PC-3 (cell line): ENCODE measurements around the gene PLSCR3. TPM values are rescaled to one million over a fixed set of nuclear protein-coding genes. Genes with fewer than 3 reads are reported as not detected.
A peak's percentile ranks its signal among the peaks of the same experiment; 100 is the strongest.

Experiments used
- ATAC-seq: fragments of 200-7000 bp; cut with Tn5 transposase; 2 replicates; pipeline ENCODE4 v1.9.1; 2020; ENCODE audit warnings: mild to moderate bottlenecking, moderate library complexity
- BruUV-seq: library from RNA; stranded (reverse); fragments of 400-500 nt; replicated peaks from 2 replicates; lab custom pipeline; 2021; lab: Mats Ljungman, UMichigan
- CTCF ChIA-PET: fragments of 300-600 bp; sonication (Branson Sonifier 250); formaldehyde crosslinking; loops from one replicate; lab custom pipeline; 2022; ENCODE audit warnings: antibody characterized with exemption; lab: Charles Lee
- POLR2A ChIA-PET: fragments of 300-600 bp; sonication (Branson Sonifier 250); formaldehyde crosslinking; loops from one replicate; lab custom pipeline; 2022; ENCODE audit warnings: antibody characterized with exemption; ENCODE audit not compliant: unreplicated experiment; lab: Charles Lee
- DNase-seq: peaks from one replicate; pipeline ENCODE4 v3.0.0-alpha.2; 2015
- H2AFZ ChIP-seq: fragments of 300-600 bp; sonication (generic); 2 replicates; pipeline ENCODE4 v1.6.0; 2016; ENCODE audit warnings: antibody characterized with exemption, low read length
- H3F3A ChIP-seq: fragments of 300-600 bp; sonication (generic); one replicate; pipeline ENCODE4 v1.6.0; 2017; ENCODE audit warnings: antibody characterized with exemption, low read length, control low read depth, mild to moderate bottlenecking; ENCODE audit not compliant: unreplicated experiment
- H3K27ac ChIP-seq: fragments of 300-600 bp; sonication (generic); 2 replicates; pipeline ENCODE4 v1.5.1; 2016; ENCODE audit warnings: mild to moderate bottlenecking, low read length
- H3K27me3 ChIP-seq: fragments of 300-600 bp; sonication (generic); 2 replicates; pipeline ENCODE4 v1.6.1; 2016; ENCODE audit warnings: low read length, mixed read lengths
- H3K36me3 ChIP-seq: fragments of 300-600 bp; sonication (generic); 2 replicates; pipeline ENCODE4 v1.6.1; 2016; ENCODE audit warnings: low read depth, mixed run types, low read length, mixed read lengths
- H3K4me1 ChIP-seq: fragments of 300-600 bp; sonication (generic); 2 replicates; pipeline ENCODE4 v1.5.1; 2016; ENCODE audit warnings: low read length; ENCODE audit not compliant: insufficient read depth
- H3K4me2 ChIP-seq: fragments of 300-600 bp; sonication (generic); 2 replicates; pipeline ENCODE4 v1.6.0; 2016; ENCODE audit warnings: low read length
- H3K4me3 ChIP-seq: fragments of 300-600 bp; sonication (generic); 2 replicates; pipeline ENCODE4 v1.5.1; 2016; ENCODE audit warnings: mild to moderate bottlenecking, low read length, mixed read lengths
- H3K79me2 ChIP-seq: fragments of 300-600 bp; sonication (generic); 2 replicates; pipeline ENCODE4 v1.6.1; 2017; ENCODE audit warnings: low read length, mixed read lengths
- H3K9ac ChIP-seq: fragments of 300-600 bp; sonication (generic); 2 replicates; pipeline ENCODE4 v1.6.0; 2016; ENCODE audit warnings: mild to moderate bottlenecking, low read length
- H3K9me2 ChIP-seq: fragments of 300-600 bp; sonication (generic); replicated peaks from 2 replicates; pipeline ENCODE4 v1.6.1; 2016; ENCODE audit warnings: mixed run types, low read length, mixed read lengths
- H3K9me3 ChIP-seq: fragments of 300-600 bp; sonication (generic); 2 replicates; pipeline ENCODE4 v1.6.1; 2016; ENCODE audit warnings: low read length, mixed read lengths
- H4K20me1 ChIP-seq: fragments of 300-600 bp; sonication (generic); 2 replicates; pipeline ENCODE4 v1.6.1; 2016; ENCODE audit warnings: low read length, mixed read lengths
- CTCF ChIP-seq: fragments of 300-600 bp; sonication (generic); conservative IDR thresholded peaks from 2 replicates; pipeline ENCODE4 v1.5.1; 2017; ENCODE audit warnings: antibody characterized with exemption, low read depth, mild to moderate bottlenecking, low read length
- EZH2 ChIP-seq: fragments of 300-600 bp; sonication (generic); IDR thresholded peaks from one replicate; pipeline ENCODE4 v1.6.1; 2017; ENCODE audit warnings: antibody characterized with exemption, mild to moderate bottlenecking, low read length; ENCODE audit not compliant: unreplicated experiment
- EZH2phosphoT487 ChIP-seq: fragments of 300-600 bp; sonication (generic); IDR thresholded peaks from 2 replicates; pipeline ENCODE4 v1.6.1; 2018; ENCODE audit warnings: mild to moderate bottlenecking, antibody characterized with exemption, low read length, borderline replicate concordance
- intact Hi-C: fragments of 100-400 bp; cut with micrococcal nuclease; formaldehyde crosslinking; loops from 2 replicates; pipeline ENCODE4 v1.9.0; 2023
- total RNA-seq: library from RNA; depleted of rRNA; stranded (reverse); fragments of >200 nt; gene quantifications from 2 replicates; pipeline ENCODE4 v1.2.3, GENCODE V29; 2014

PLSCR3 gene
- total RNA-seq, 1 experiment from 2014 or later, result 62.7 TPM

- TF ChIP-seq EZH2, result no peak
- TF ChIP-seq CTCF, result no peak
- no peak for TF ChIP-seq EZH2phosphoT487
- intact Hi-C loops, result loop anchor here (5.0 kb wide), 2 partner anchors 87 to 248 kb away; partner anchors contain the start of genes KCTD11, TP53 and WRAP53
- Histone ChIP-seq H3K4me1 (peaks cover 4% of the 10 kb centered on the region; the same call in 1 of the 2 replicates), H2AFZ (no peak overlapping the region), H4K20me1 (no peaks in the 10 kb centered on the region), H3K9ac (no peak overlapping the region), H3K36me3 (no peaks in the 10 kb centered on the region), H3K27me3 (no peaks in the 10 kb centered on the region), H3K9me3 (no peaks in the 10 kb centered on the region), H3K9me2 (no peaks in the 10 kb centered on the region), H3K79me2 (0 out of 2 replicates have a peak, but pooled peaks cover 5% of the 10 kb centered on the region), H3K4me3 (no peak overlapping the region), H3K4me2 (peak overlapping the region; percentile 98; the same call in 1 of the 2 replicates), H3K27ac (no peak overlapping the region), H3F3A (no peaks in the 10 kb centered on the region)
- POLR2A ChIA-PET, result no interaction called here
- no peak for ATAC-seq
- BruUV-seq, result no TSS peak
- CTCF ChIA-PET, result no interaction called here
- no peak for DNase-seq
Observed at GRCh38 chr17:7438656-7439460, 44.5 kb upstream of the PLSCR3 start.

GRCh38 chr17:7437950-7438614 lies 43.8 kb upstream of the PLSCR3 start:
- Histone ChIP-seq H3K4me2 (peak overlapping the region; percentile 85; the same call in 1 of the 2 replicates), H3K9me3 (no peaks in the 10 kb centered on the region), H3K27me3 (no peaks in the 10 kb centered on the region), H3K4me3 (no peak overlapping the region), H3K9ac (no peak overlapping the region), H4K20me1 (no peaks in the 10 kb centered on the region), H3F3A (no peaks in the 10 kb centered on the region), H3K79me2 (0 out of 2 replicates have a peak, but pooled peaks cover 5% of the 10 kb centered on the region), H3K9me2 (no peaks in the 10 kb centered on the region), H3K36me3 (no peaks in the 10 kb centered on the region), H2AFZ (no peak overlapping the region), H3K27ac (no peak overlapping the region), H3K4me1 (peaks cover 4% of the 10 kb centered on the region; the same call in 1 of the 2 replicates)
- intact Hi-C loops, result loop anchor here (5.0 kb wide), 2 partner anchors 86 to 249 kb away; partner anchors contain the start of genes KCTD11, TP53 and WRAP53
- DNase-seq, result no peak
- BruUV-seq, result no TSS peak
- no peak for ATAC-seq
- no peak for TF ChIP-seq EZH2
- no peak for TF ChIP-seq EZH2phosphoT487
- TF ChIP-seq CTCF, result no peak
- ChIA-PET POLR2A (no interaction called here), CTCF (no interaction called here)
